ENCODE measurements around the gene IRF2.

The IRF2 gene

GRCh38 chr4:184451726-184452125 is 22.6 kb downstream of the IRF2 start:
- no peak for DNase-seq

GRCh38 chr4:184450743-184451535 is 23.4 kb downstream of the IRF2 start:
- DNase-seq = no peak

GRCh38 chr4:184450045-184450444 is 24.3 kb downstream of the IRF2 start:
- no peak for DNase-seq

- DNase-seq = peak in 36 of 58 donors; percentile 2 to 76 (median 36)
These were observed 25.5 kb downstream of the IRF2 start for GRCh38 chr4:184448821-184449220.

- DNase-seq = no peak
These were observed 26.2 kb downstream of the IRF2 start for GRCh38 chr4:184448141-184448540.

- no peak for DNase-seq
These were observed 26.7 kb downstream of the IRF2 start for GRCh38 chr4:184447664-184448063.

GRCh38 chr4:184446132-184446658 is 28.2 kb downstream of the IRF2 start:
- DNase-seq = no peak

GRCh38 chr4:184444953-184445309 is 29.4 kb downstream of the IRF2 start:
- DNase-seq = peak in 12 of 58 donors; percentile 6 to 32 (median 20)

- no peak for DNase-seq
These were observed 30.0 kb downstream of the IRF2 start for GRCh38 chr4:184444215-184444952.

GRCh38 chr4:184443318-184443717 is 31.0 kb downstream of the IRF2 start:
- no peak for DNase-seq

GRCh38 chr4:184442314-184442635 is 32.1 kb downstream of the IRF2 start:
- DNase-seq = no peak

GRCh38 chr4:184441461-184442313 is 32.7 kb downstream of the IRF2 start:
- peak in 40 of 58 donors; percentile 14 to 84 (median 46) for DNase-seq

GRCh38 chr4:184440595-184441358 is 33.6 kb downstream of the IRF2 start:
- DNase-seq = no peak

GRCh38 chr4:184439856-184440594 is 34.3 kb downstream of the IRF2 start:
- DNase-seq = peak in 4 of 58 donors; percentile 8 to 49 (median 34)

- no peak for DNase-seq
These were observed 35.0 kb downstream of the IRF2 start for GRCh38 chr4:184439386-184439785.

- DNase-seq = no peak
These were observed 36.0 kb downstream of the IRF2 start for GRCh38 chr4:184438375-184438774.

GRCh38 chr4:184437565-184438265 is 36.6 kb downstream of the IRF2 start:
- DNase-seq = no peak

- DNase-seq = no peak
These were observed 39.8 kb downstream of the IRF2 start for GRCh38 chr4:184434501-184435066.

- DNase-seq = no peak
These were observed 40.3 kb downstream of the IRF2 start for GRCh38 chr4:184434021-184434420.

Measured in anterior cingulate cortex (tissue), 58 donors.